Placental pericyte (primary cell): ENCODE results near the gene TBC1D32. TPM values are rescaled to one million over a fixed set of nuclear protein-coding genes. Genes with fewer than 3 reads are reported as not detected.

Experiments
- small RNA-seq: library from RNA; depleted of rRNA; stranded (forward); fragments of <200 nt; gene quantifications from one replicate; pipeline ENCODE3, GENCODE V24; 2012; ENCODE audit warnings: low replicate concordance
- total RNA-seq: library from RNA; depleted of rRNA; stranded (reverse); fragments of >200 nt; gene quantifications from 2 replicates; pipeline ENCODE4 v1.2.3, GENCODE V29; 2012

TBC1D32 gene
- total RNA-seq: 19.6 and 22.1 TPM in 2 replicates

DNA sequence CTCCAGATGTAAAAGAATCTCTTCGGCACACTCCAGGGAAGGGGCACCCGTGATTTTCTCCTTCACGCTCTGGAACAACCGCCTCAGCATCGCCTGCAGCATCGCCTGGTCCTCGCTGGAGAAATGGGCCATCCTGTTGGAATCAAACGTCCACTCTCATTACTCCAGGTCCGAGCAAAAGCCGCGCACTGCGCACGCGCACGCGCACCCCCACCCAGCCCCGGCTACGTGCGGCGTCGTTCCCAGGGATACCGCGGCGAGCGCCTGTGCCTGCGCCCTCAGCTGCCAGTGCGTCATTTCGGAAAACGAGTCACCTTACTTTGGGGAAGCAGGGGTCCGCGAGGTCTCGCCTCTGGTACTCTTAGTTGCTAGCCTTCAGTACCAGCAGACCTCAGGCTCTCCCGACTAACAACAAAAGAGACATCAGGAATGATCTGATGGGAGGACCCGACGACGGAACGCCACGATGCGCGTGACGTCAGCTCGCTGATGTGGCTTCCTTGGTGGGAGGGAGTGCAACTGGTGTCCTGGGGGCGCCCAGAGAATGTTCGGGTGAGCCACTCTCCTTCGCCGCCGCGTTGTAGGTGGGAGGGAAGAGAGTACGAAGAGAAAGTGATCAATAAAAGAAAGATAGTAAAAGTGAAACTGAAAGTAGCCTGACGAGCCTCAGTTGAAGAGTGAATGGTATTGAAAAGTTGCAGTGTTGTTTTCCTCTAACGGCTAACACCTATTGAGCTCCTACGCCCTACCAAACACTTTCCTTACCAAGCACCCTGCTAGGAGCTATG, at the start of gene TBC1D32:
Gene TBC1D32, minus strand, starts transcription at position 182 of the 788 bp plus-strand sequence. Its CDS starts 50 bp downstream, at position 132.

Small RNA genes lying within 50 kb of the gene (small RNA-seq; reads per million reads assigned to genes)
- gene RF00019 (not detected), gene RNU6-1286P (not detected)

Other genes with a start within 250 kb of the TBC1D32 start
- 273 and 957 TPM in 2 replicates for gene GJA1, start 101.2 kb upstream of the TBC1D32 start, total RNA-seq